HG02759 (cell line): ENCODE results near the gene LMTK2.

ENCODE experiments used
- ATAC-seq: cut with Tn5 transposase; IDR thresholded peaks from one replicate; pipeline ENCODE4 v1.9.1; 2021; ENCODE audit warnings: mild to moderate bottlenecking, moderate library complexity; ENCODE audit not compliant: unreplicated experiment

LMTK2 gene

GRCh38 chr7:98254516-98254915 lies 147.9 kb downstream of the LMTK2 start:
- ATAC-seq = no peak

- ATAC-seq = no peak
These were observed 148.4 kb downstream of the LMTK2 start for GRCh38 chr7:98254951-98255610.

- no peak for ATAC-seq
These were observed 149.8 kb downstream of the LMTK2 start for GRCh38 chr7:98256431-98256830.

- no peak for ATAC-seq
These were observed 151.0 kb downstream of the LMTK2 start for GRCh38 chr7:98257701-98258100.
